Posterior cingulate gyrus (tissue), 11 donors: Measurements from ENCODE around the gene ADGRB3.
A peak's percentile ranks its signal among the peaks of the same experiment; 100 is the strongest.
"Not testable (repeated sequence)": the region's sequence is repeated elsewhere in the genome, so short reads cannot be mapped to it uniquely, and the experiment has no call there.

ENCODE experiments used
- DNase-seq, 10 donors: peaks; one replicate each; pipeline versions ENCODE4 v3.0.0 to v3.0.0-alpha.2; 2020 to 2021; ENCODE audit warnings: mixed read lengths in 3 of 10
- intact Hi-C: fragments of 100-400 bp; cut with DNase I; formaldehyde crosslinking; loops from one replicate; pipeline ENCODE4 v1.15.1; 2023

ADGRB3 gene

DNA sequence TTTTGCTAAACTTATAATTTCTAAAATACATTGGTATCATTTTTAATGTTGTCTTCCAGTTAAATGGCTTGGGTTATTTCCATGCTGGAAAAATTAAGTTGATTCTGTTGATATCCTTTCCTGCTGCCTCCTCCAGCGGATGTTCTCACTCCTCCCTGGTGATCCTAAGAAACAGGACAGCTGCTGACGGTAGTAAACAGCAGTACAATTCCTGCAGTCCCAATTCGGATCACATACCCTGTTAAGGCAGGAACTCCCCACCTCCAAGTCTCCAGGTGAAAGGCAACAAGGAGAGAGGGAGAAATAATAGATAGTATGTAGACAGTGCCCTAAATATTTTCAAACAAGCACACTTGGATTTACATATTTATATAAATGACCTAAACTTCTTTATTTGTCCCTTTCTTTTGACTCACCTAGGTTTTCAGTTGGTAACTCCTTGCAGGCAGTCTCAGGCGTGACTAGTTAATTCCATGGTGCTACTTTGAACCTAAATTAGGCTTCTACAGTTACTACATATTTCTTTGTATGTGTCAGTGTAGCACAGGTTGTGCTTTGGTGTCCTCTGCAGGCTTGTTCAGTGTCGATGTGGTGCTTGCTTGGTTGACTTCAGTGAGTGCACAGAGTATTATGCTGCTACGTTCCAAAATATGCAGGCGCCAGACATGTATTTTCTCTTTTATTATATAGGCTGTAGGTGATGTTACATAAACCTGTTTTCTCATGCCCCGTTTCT is 126.0 kb downstream of the ADGRB3 start:
- DNase-seq, result peak in 7 of 10 donors; percentile 25 to 79 (median 56)
- intact Hi-C loops, result no loop called here

- intact Hi-C loops, result no loop called here
- DNase-seq, result no peak
Observed at GRCh38 chr6:68761985-68762384, 126.9 kb downstream of the ADGRB3 start.

GRCh38 chr6:68771426-68771825 is 136.3 kb downstream of the ADGRB3 start:
- intact Hi-C loops, result no loop called here
- DNase-seq, result no peak

GRCh38 chr6:68774843-68775242 is 139.8 kb downstream of the ADGRB3 start:
- intact Hi-C loops, result loop anchor here (5.0 kb wide), 2 partner anchors 48 to 192 kb away; no protein-coding TSS in a partner anchor

GRCh38 chr6:68776354-68776753 is 141.3 kb downstream of the ADGRB3 start:
- no peak for DNase-seq
- intact Hi-C loops, result loop anchor here (5.0 kb wide), 2 partner anchors 49 to 191 kb away; no protein-coding TSS in a partner anchor

More at GRCh38 chr6:68774843-68775242, 139.8 kb downstream of the ADGRB3 start:
- no peak for DNase-seq

GRCh38 chr6:68777956-68778355 is 142.9 kb downstream of the ADGRB3 start:
- intact Hi-C loops, result loop anchor here (1.0 to 5.0 kb wide), 4 partner anchors 51 to 219 kb away; no protein-coding TSS in a partner anchor
- peak in 2 of 10 donors; percentile 27 to 35 for DNase-seq

GRCh38 chr6:68778356-68779020 is 143.4 kb downstream of the ADGRB3 start:
- intact Hi-C loops, result loop anchor here (1.0 to 5.0 kb wide), 4 partner anchors 51 to 220 kb away; no protein-coding TSS in a partner anchor
- peak in 7 of 10 donors; percentile 12 to 81 (median 54) for DNase-seq

- peak in 2 of 10 donors; percentile 16 to 24 for DNase-seq
- intact Hi-C loops, result loop anchor here (2.0 to 5.0 kb wide), 3 partner anchors 52 to 221 kb away; no protein-coding TSS in a partner anchor
Observed at GRCh38 chr6:68779366-68779765, 144.3 kb downstream of the ADGRB3 start.

- intact Hi-C loops, result not testable (repeated sequence)
- peak in 1 of 10 donors; percentile 48 for DNase-seq
Observed at GRCh38 chr6:68790128-68790527, 155.0 kb downstream of the ADGRB3 start.

GRCh38 chr6:68814976-68815375 is 179.9 kb downstream of the ADGRB3 start:
- intact Hi-C loops, result not testable (repeated sequence)
- DNase-seq, result peak in 2 of 10 donors; percentile 19 to 46

DNA sequence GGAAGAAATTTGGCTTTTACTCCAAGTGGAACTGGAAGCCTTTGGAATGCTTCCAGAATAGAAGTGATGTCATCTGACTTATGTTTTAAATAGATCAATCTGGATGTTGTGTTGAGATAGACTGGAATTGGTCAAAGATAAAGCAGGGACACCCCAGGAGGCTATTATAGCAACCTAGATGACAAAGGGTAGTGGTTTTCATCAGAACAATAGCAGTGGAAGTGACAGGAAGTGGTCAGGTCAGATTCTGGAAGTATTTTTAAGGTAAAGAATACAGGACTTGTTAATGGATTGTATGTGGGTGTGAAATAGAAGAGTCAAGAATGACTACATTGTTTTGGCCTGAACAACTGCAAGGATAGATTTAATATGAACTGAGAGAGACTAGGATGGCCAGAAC is 191.4 kb downstream of the ADGRB3 start:
- no peak for DNase-seq
- intact Hi-C loops, result no loop called here

- no peak for DNase-seq
- intact Hi-C loops, result no loop called here
Observed at GRCh38 chr6:68834551-68834950, 199.5 kb downstream of the ADGRB3 start.

DNA sequence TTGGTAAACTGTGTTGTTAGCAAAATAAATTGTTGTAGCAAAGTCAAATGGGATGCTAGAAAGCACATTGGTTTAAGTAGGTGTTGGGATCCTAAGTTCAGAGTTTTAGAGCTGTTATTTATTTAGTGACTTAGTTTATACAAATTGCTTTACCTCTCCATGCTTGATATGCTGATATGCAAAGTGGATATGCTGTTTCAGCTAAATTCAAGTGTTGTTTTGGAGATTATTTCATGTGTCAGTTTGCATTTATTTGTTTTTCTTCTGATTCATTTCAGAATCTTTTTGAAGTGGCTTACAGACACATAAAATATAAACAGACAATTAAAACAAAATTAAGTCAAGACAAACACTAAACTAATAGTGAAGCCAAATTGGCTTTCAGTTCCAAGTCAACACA is 203.5 kb downstream of the ADGRB3 start:
- no peak for DNase-seq
- intact Hi-C loops, result no loop called here

DNA sequence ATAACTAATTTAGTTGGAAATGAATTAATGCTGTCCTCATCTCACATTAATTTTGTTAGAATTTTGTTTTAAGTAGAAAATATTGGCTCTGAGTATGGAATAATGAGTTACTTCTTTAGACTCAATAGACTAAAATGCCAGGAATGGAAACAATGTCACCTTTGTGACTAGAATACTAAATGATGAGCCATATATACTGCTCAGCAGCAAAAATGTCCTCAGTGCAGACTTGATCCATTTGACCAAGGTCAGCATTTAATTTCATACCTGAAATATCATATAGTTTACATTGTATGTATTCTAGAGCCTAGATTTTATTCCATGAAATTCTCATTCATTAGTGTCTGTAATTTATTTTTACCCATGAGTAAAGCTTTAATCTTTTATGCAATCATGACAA is 217.7 kb downstream of the ADGRB3 start:
- no peak for DNase-seq
- intact Hi-C loops, result no loop called here

GRCh38 chr6:68859233-68859632 is 224.2 kb downstream of the ADGRB3 start:
- intact Hi-C loops, result no loop called here
- no peak for DNase-seq

- intact Hi-C loops, result no loop called here
- no peak for DNase-seq
Observed at GRCh38 chr6:68868646-68869045, 233.6 kb downstream of the ADGRB3 start.

DNA sequence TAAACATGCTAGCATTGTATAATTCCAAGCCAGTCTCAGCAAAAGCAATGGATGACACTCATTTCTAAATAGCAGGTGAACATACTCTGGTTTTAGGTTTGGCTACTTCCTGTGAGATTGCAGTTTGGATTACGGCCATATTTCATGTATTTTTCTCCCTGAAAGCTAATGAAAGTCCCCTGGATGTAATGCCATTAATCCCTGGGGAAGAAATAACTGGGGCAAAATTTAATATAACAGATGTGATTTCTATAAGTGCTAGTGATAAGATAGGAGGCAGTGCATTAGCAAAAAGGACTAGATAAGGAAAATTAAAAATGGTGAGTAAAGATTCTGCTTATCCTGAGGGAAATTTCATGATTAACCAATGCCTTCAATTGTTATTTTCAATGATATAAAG is 238.2 kb downstream of the ADGRB3 start:
- DNase-seq, result no peak
- intact Hi-C loops, result no loop called here

- intact Hi-C loops, result loop anchor here (5.0 kb wide), 1 partner anchor 93 kb away; no protein-coding TSS in a partner anchor
- DNase-seq, result no peak
Observed at GRCh38 chr6:68874747-68875146, 239.7 kb downstream of the ADGRB3 start.

- intact Hi-C loops, result loop anchor here (5.0 kb wide), 1 partner anchor 92 kb away; no protein-coding TSS in a partner anchor
- no peak for DNase-seq
Observed at GRCh38 chr6:68875403-68875802, 240.3 kb downstream of the ADGRB3 start.

- no peak for DNase-seq
- intact Hi-C loops, result loop anchor here (5.0 kb wide), 1 partner anchor 90 kb away; no protein-coding TSS in a partner anchor
Observed at GRCh38 chr6:68876792-68877493, 241.9 kb downstream of the ADGRB3 start.
